Spleen (tissue), 11 donors: ENCODE measurements around the gene SAMD8. TPM values are rescaled to one million over a fixed set of nuclear protein-coding genes. Genes with fewer than 3 reads are reported as not detected.

Experiments used
- DNase-seq: peaks from one replicate; pipeline ENCODE4 v3.0.0-alpha.2; 2020
- H3K27ac ChIP-seq, 8 donors: fragments of 200-600 bp; sonication (generic) in 7 of 8; 1 replicate in 4 of 8; 2 replicates in 4 of 8; pipeline versions ENCODE4 v1.5.0 to v1.8.0; 2016 to 2021; ENCODE audit warnings: inconsistent platforms in 4 of 8, mild to moderate bottlenecking in 4 of 8, moderate library complexity in 1 of 8
- H3K27me3 ChIP-seq, 7 donors: fragments of 200-600 bp; sonication (generic) in 6 of 7; replicated peaks in 1 of 7; 1 replicate in 4 of 7; 2 replicates in 3 of 7; pipeline versions ENCODE4 v1.5.0 to v1.8.0; 2016 to 2021; ENCODE audit warnings: inconsistent platforms in 3 of 7, mild to moderate bottlenecking in 1 of 7
- H3K36me3 ChIP-seq, 6 donors: fragments of 200-600 bp; sonication (generic) in 5 of 6; 1 replicate in 4 of 6; 2 replicates in 2 of 6; pipeline versions ENCODE4 v1.5.0 to v1.8.0; 2016 to 2021; ENCODE audit warnings: inconsistent platforms in 2 of 6
- H3K4me1 ChIP-seq, 6 donors: fragments of 200-600 bp; sonication (generic) in 5 of 6; 1 replicate in 3 of 6; 2 replicates in 3 of 6; pipeline versions ENCODE4 v1.5.0 to v1.8.0; 2016 to 2021; ENCODE audit warnings: inconsistent platforms in 3 of 6
- H3K4me3 ChIP-seq, 8 donors: fragments of 200-600 bp; sonication (generic) in 7 of 8; 1 replicate in 4 of 8; 2 replicates in 4 of 8; pipeline versions ENCODE4 v1.5.0 to v1.8.0; 2016 to 2021; ENCODE audit warnings: inconsistent platforms in 4 of 8, mild to moderate bottlenecking in 4 of 8, moderate library complexity in 2 of 8
- H3K9me3 ChIP-seq, 8 donors: fragments of 200-600 bp; sonication (generic) in 7 of 8; 1 replicate in 4 of 8; 2 replicates in 4 of 8; pipeline versions ENCODE4 v1.5.0 to v1.8.0; 2016 to 2021; ENCODE audit warnings: inconsistent platforms in 4 of 8
- CTCF ChIP-seq, 11 experiments: fragments of 200-600 bp in 7 of 11; fragments of 450-650 bp in 4 of 11; sonication (generic) in 4 of 11; IDR thresholded peaks in 8 of 11; conservative IDR thresholded peaks in 3 of 11; 1 replicate in 7 of 11; 2 replicates in 4 of 11; pipeline versions ENCODE4 v1.4.0 to v1.8.0; 2016 to 2021; ENCODE audit warnings: antibody characterized with exemption in 11 of 11, inconsistent platforms in 4 of 11, mild to moderate bottlenecking in 1 of 11
- POLR2A ChIP-seq, 3 donors: fragments of 450-650 bp; IDR thresholded peaks; one replicate each; pipeline ENCODE4 v1.5.1; 2017; ENCODE audit warnings: antibody characterized with exemption in 3 of 3, mild to moderate bottlenecking in 1 of 3
- POLR2AphosphoS5 ChIP-seq, 3 donors: sonication (generic); formaldehyde crosslinking; IDR thresholded peaks; one replicate each; pipeline ENCODE4 v1.5.1; 2017; ENCODE audit warnings: antibody characterized with exemption in 3 of 3
- WGBS, 5 donors: extraction: QIAGEN DNeasy Blood & Tissue Kit in 3 of 5; methylation state at CpG; one replicate each; pipeline versions ENCODE4 v1.1.5 to v1.1.7; 2013 to 2018; 5-methylcytosine and 5-hydroxymethylcytosine counted together
- intact Hi-C: fragments of 100-400 bp; cut with DNase I; formaldehyde crosslinking; loops from one replicate; pipeline ENCODE4 v1.15.0; 2023; ENCODE audit warnings: low total_unique reads
- polyA plus RNA-seq, 3 donors: library from polyadenylated mRNA; stranded (reverse); fragments of 200-250 nt; gene quantifications; one replicate each; pipeline ENCODE4 v1.2.1, GENCODE V29; 2013
- total RNA-seq, 7 donors: library from RNA; depleted of rRNA in 3 of 7; stranded (reverse); fragments of >200 nt in 3 of 7; fragmentation: NEBNext Ultra II Directional in 4 of 7; extraction: Animal tissue kit (Norgen Biotek cat#: 25700) in 4 of 7; gene quantifications; one replicate each; pipeline versions ENCODE4 v1.1.0 to v1.2.1, GENCODE V29; 2016 to 2021
- donor health status: healthy with polysubstance abuse.
- donor health status: DM: no; HTN: no; CAD: no; lungs with moderate emphysema.
- donor health status: DM: no; HTN: no; CAD: no.
- donor health status: Bipolar disorder and iron deficiency.
- donor health status: healthy.
- donor health status: DM: no; HTN: no; CAD: no.
- donor health status: DM: yes; HTN: yes; CAD: no.

The SAMD8 gene
- total and polyA plus RNA-seq, 10 donors, result 4.1 to 35.1 (median 25.2) TPM

GRCh38 chr10:75097666-75098285 lies 13.7 kb upstream of the SAMD8 start:
- WGBS, 5 donors, result 91 to 95% (median 93%) methylated on average over 7 to 11 of the region's 11 CpGs
- no peak for DNase-seq
- Histone ChIP-seq H3K27me3 (no peaks in the 10 kb centered on the region), H3K9me3 (no peaks in the 10 kb centered on the region), H3K36me3 (peaks cover 0 to 22% (median 0%) of the 10 kb centered on the region in 6 donors), H3K4me1 (peaks cover 0 to 14% (median 10%) of the 10 kb centered on the region in 6 donors), H3K27ac (no peak overlapping the region), H3K4me3 (no peak overlapping the region)
- no peak for TF ChIP-seq POLR2A (IDR thresholded peaks at IDR 0.05)
- no peak for TF ChIP-seq POLR2AphosphoS5 (IDR thresholded peaks at IDR 0.05)
- TF ChIP-seq CTCF (IDR thresholded peaks at IDR 0.05 in 8 of 11, conservative IDR thresholded peaks at IDR 0.05 in 3 of 11), result no peak
- intact Hi-C loops, result no loop called here

GRCh38 chr10:75098902-75099673 lies 12.4 kb upstream of the SAMD8 start:
- no peak overlapping the region for H3K27ac ChIP-seq
- intact Hi-C loops, result no loop called here
- H3K36me3 ChIP-seq, result peaks cover 0 to 24% (median 0%) of the 10 kb centered on the region in 6 donors
- no peaks in the 10 kb centered on the region for H3K9me3 ChIP-seq
- 85 to 93% (median 87%) methylated on average over 11 to 14 of the region's 14 CpGs for WGBS, 5 donors
- no peak overlapping the region for H3K4me3 ChIP-seq
- peaks cover 0 to 14% (median 10%) of the 10 kb centered on the region in 6 donors for H3K4me1 ChIP-seq
- H3K27me3 ChIP-seq, result no peaks in the 10 kb centered on the region
- TF ChIP-seq POLR2AphosphoS5 (IDR thresholded peaks at IDR 0.05) (no peak), CTCF (IDR thresholded peaks at IDR 0.05 in 8 of 11, conservative IDR thresholded peaks at IDR 0.05 in 3 of 11) (no peak), POLR2A (IDR thresholded peaks at IDR 0.05) (no peak)
- DNase-seq, result no peak

- no peaks in the 10 kb centered on the region for H3K27me3 ChIP-seq
- TF ChIP-seq POLR2A (IDR thresholded peaks at IDR 0.05) (no peak), CTCF (IDR thresholded peaks at IDR 0.05 in 8 of 11, conservative IDR thresholded peaks at IDR 0.05 in 3 of 11) (peak; percentile 92 to 99 (median 98)), POLR2AphosphoS5 (IDR thresholded peaks at IDR 0.05) (peak in 2 of 3 donors; percentile 54 to 56)
- no peaks in the 10 kb centered on the region for H3K9me3 ChIP-seq
- H3K36me3 ChIP-seq, result peaks cover 0 to 14% (median 0%) of the 10 kb centered on the region in 6 donors
- WGBS, 5 donors, result 30 to 45% (median 35%) methylated on average over 15 to 18 of the region's 18 CpGs
- peaks cover 0 to 22% (median 10%) of the 10 kb centered on the region in 6 donors for H3K4me1 ChIP-seq
- H3K27ac ChIP-seq, result peak overlapping the region in 6 of 8 donors; percentile 11 to 58 (median 50)
- DNase-seq, result peak; percentile 95
- intact Hi-C loops, result loop anchor here (5.0 kb wide), 1 partner anchor 838 kb away; no protein-coding TSS in a partner anchor
- no peak overlapping the region for H3K4me3 ChIP-seq
These were observed 11.3 kb upstream of the SAMD8 start for GRCh38 chr10:75099952-75100763.
